ENCODE data around the gene TP53I3.

DNA sequence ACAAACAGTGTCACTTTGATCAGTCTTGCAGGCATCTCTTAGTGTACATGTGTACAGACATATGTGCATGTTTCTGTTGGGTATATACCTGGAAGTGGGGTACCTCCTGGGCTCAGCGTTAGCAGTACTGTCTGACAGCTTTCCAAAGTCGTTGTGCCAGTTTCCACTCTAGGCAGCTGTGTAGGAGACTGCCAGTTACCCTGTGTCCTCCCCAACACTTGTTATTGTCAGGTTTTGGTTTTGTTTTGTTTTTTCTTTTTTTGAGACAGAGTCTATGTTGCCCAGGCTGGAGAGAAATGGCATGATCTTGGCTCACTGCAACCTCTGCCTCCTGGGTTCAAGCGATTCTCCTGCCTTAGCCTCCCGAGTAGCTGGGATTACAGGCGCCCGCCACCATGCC lies 28.9 kb downstream of the TP53I3 start:
- TF ChIP-seq, protein P1, sequence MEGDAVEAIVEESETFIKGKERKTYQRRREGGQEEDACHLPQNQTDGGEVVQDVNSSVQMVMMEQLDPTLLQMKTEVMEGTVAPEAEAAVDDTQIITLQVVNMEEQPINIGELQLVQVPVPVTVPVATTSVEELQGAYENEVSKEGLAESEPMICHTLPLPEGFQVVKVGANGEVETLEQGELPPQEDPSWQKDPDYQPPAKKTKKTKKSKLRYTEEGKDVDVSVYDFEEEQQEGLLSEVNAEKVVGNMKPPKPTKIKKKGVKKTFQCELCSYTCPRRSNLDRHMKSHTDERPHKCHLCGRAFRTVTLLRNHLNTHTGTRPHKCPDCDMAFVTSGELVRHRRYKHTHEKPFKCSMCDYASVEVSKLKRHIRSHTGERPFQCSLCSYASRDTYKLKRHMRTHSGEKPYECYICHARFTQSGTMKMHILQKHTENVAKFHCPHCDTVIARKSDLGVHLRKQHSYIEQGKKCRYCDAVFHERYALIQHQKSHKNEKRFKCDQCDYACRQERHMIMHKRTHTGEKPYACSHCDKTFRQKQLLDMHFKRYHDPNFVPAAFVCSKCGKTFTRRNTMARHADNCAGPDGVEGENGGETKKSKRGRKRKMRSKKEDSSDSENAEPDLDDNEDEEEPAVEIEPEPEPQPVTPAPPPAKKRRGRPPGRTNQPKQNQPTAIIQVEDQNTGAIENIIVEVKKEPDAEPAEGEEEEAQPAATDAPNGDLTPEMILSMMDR (IDR thresholded peaks at IDR 0.05) = no peak
- TF ChIP-seq POLR2A (IDR thresholded peaks at IDR 0.05) = no peak
- no peak for TF ChIP-seq POLR2AphosphoS5 (IDR thresholded peaks at IDR 0.05)

Data from breast epithelium (tissue), 3 donors.